GM18867 (cell line): ENCODE data around the gene HOXD10.

ENCODE experiments used
- ATAC-seq: cut with Tn5 transposase; IDR thresholded peaks from one replicate; pipeline ENCODE4 v1.9.1; 2021; ENCODE audit warnings: mild to moderate bottlenecking, moderate library complexity; ENCODE audit not compliant: unreplicated experiment

The HOXD10 gene

DNA sequence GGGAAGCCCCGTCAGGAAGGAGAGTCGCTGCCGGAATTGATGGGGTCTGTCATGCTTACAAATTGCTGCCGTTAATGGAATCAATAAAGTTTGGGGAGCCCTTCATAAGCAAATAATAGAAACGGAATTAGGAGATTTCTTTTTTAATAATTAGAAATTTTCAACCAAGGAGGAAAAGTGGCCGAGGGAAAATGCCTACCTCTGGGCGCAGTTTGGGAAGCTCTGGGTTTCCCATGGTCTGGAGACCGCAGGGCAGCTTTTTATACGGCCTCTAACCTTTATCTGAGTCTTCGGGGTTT lies 34.1 kb upstream of the HOXD10 start:
- ATAC-seq: no peak

DNA sequence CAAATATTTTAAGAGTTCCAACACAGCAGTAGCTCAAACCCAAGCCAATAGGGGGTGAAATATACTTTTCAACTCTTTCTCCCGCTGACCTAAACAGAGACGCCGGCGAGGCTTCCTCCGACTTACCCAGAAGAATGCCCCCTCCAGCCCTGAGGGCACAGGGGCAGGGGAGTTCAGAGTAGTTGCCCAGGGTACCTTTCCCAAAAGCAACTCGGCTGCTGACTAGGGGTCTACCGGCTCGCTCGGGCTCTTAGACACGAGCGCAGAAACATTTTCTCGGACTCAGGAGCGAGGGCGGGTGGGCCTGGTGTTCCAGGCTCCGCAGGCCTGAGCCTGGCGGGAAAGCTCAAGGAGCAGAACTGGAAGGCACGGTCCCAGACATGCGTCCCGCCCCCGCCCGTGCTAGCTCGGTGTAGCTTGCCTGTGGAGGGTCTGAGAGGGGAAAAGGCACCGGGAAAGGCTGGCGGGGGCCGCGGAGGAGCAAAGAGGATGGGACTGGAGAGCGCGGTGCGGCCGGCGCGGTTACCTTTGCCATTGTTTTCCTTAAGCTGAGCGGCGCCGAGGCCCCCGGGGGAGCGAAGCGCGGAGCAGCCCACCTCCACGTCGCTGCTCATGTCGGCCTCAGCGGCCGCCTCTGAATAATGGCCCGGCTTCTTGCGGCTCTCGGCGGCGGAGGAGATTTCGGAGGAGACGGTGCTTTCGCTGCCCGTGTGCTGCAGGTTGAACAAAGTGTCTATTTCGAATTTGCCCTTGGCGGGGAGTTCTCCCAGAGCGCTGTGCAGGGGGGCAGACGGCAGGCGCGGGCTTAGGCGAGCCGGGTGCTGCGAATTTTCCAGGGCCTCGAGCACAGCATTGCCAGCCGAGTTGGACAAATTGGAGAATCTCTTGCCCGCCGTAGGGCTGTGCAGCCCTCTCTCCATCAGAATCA lies 33.5 kb upstream of the HOXD10 start:
- ATAC-seq: no peak

DNA sequence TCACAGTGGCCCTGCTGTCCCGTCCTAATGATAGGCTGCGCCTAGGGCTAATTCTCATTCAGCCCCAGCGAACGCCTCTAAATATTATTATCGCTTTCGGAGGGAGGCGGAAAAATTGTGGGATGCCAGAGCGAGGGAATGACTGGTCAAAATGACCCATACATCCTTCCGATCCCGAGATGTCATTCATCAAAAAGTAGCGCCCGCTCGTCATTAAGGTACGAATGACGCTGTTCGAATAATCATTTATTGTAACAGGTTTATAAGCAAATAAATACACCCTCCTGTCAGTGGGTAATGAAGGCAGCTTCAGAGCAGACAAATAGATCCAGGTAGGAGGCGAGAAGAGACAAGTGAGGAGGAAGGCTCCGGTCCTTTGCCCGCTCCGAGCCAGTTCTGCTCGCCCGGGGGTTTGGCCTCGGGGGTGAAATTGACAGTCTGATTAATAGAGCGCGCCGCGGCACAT lies 32.7 kb upstream of the HOXD10 start, which contains the start of gene EVX2:
EVX2 (minus strand) TSS at position 167 of the 466 bp plus-strand sequence. CDS start 186 bp downstream, outside the sequence.
- no peak for ATAC-seq

DNA sequence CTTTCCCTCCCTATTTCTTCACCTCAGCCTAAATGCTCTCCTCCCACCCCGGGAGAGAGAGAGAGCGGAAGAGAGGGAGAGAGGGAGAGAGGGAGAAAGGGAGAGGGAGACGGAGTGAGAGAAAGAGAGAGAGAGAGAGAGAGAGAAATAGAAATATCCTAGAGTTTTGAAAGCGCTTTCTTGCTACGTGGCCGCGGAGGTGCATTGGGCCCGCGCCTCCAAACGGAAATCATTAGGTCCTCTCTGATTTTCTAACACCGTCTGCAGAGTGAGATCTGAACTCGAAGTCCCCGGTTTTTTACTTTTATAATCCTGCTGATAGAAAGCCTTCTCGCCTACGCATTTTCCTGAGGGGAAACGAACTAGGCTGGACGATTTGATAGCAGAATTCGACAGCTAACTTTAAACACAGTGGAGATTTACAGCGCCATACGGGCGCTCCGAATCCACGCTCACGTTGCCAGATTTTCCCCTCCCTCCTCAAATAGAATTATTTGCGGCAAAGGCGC lies 31.9 kb upstream of the HOXD10 start:
- no peak for ATAC-seq

DNA sequence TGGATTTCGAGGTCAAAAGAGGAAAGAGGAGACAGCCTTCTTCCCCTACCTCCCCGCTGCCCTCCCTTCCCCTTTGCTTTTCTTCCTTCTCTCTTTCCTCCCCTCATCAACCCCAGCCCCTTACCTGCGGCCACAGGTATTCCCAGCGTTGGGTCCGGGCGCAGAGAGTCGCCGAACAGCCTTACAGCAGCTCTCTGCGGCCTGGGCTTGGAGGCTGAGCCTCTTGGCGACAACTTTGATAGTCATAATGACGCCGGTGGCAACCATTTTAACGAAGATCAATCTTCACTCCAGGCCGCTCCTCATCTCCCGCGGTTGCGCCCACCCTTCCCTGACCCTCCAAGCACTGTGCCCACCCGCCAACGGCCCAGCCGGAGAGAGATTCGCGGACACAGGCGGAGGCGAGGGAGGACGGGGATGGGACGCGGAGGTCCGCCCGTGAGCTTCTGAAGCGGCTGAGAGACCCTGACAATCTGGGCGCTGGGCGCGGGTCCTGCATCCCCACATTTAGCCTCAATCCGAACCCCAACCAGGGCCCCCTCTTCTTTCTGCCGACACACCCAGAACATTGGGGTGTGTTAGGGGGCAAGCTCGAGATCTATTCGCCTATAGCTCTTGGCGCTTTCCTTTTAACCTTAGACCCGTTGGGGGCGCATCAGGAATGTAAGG lies 31.3 kb upstream of the HOXD10 start:
- ATAC-seq: no peak

DNA sequence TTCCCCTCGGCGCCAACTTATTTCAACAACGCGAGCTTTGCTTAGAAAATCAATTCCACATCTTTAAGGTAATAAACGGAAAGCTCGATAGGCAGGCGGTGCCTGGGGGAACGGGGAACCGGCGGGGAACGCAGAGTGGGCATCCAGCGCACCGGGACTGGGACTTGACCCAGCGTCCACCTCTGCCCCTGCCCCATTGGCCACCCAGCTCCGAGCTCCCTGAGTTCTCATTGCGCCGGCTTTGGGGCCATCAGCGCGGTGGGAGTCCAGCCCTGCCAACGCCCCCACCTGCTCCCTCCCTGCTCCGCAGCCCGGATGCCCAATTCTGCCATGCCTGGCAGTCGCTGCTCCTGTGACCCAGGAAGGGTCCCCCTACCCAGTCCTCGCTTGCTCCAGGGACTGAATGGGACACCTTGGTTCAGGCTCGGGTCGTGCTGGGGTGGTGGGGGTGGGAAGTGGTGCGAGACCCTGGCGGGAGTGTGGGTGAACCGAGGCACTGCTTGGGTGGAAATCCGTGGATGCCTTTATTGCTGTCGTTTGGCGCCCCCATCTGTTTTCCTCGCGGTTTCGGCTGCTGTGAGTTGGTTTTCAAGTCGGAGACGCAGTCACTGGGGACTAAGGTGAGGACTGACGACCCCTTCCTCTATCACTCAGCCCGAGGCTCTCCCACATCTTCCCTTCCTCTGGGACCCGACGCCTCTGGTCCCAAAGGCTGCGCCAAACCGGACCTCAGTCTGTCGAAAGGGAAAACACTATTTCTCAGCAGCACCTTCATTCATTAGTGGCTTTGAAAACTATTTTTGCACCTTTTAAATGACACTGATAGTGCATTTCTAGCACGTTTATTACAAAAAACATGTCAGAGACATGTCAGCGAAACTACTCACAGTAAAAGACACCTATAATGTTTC lies 30.5 kb upstream of the HOXD10 start:
- no peak for ATAC-seq

DNA sequence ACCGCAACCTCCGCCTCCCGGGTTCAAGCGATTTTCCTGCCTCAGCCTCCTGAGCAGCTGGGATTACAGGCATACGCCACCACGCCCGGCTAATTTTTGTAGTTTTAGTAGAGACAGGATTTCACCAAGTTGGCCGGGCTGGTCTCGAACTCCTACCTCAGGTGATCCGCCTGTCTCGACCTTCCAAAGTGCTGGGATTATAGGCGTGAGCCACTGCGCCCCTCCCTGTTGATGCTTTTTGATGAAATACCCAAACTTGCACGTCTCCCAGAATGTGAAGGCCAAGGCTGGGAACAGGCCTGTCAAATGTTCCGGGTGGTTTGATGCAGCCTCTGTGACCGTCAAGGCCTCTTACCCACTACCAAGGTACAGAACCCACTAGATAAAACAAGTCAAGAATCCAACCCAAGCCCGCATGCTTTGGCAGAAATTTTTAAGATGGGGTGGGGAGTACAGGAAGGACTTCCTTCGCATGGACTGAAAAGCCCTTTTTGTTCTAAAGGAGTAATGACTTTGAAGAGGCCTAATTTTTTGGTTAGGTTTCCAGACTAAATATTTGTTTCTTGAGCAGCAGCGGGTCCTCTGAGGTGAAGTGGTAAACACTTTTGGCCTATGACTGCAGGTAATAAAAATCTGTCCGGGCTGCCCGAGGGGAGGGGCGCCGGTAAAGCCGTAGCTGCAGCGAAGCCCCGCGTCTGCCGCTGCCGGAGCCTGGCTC lies 29.1 kb upstream of the HOXD10 start:
- no peak for ATAC-seq

DNA sequence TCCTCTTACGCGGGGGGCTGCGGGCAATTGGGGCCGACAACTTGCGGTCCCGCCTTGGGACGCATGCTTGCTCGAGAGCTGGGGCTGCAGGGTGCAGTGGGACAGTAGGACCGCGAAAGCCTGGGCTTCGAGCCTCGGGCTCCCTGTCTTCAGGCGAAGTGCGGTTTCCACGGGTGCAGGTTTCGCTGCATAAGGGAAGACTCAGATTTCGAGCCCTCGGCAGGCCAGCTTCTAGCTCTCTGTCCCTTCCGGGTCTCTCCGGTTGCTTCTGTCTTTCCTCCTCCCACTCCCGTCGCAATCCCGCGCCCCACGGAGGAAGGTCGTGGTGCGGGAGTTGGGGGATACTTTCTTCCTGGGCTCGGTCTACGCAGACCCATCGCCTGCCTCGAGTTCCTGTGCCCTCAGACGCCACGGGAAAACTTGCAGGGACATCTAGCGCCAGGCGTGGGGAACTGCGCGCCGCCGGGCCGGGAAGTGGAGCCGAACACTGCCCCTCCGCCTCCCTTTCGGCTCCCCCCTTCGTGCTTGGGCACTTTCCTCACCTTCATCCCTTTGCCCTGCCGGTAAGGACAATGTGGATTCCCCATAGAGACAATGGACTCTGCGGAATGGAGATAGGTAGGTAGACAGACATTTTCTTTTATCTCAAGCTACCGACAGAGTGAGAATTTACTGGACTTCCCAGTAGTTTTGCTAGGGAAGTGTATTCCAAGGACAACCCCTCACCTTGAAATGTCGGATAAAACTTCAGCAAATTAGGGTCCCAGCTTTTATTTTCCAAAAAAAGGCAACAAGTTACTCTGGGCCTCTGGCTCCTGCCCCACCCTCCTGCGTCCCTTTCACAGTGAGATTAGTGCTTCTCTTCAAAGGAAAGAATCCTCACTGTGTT lies 28.3 kb upstream of the HOXD10 start:
- ATAC-seq: no peak

DNA sequence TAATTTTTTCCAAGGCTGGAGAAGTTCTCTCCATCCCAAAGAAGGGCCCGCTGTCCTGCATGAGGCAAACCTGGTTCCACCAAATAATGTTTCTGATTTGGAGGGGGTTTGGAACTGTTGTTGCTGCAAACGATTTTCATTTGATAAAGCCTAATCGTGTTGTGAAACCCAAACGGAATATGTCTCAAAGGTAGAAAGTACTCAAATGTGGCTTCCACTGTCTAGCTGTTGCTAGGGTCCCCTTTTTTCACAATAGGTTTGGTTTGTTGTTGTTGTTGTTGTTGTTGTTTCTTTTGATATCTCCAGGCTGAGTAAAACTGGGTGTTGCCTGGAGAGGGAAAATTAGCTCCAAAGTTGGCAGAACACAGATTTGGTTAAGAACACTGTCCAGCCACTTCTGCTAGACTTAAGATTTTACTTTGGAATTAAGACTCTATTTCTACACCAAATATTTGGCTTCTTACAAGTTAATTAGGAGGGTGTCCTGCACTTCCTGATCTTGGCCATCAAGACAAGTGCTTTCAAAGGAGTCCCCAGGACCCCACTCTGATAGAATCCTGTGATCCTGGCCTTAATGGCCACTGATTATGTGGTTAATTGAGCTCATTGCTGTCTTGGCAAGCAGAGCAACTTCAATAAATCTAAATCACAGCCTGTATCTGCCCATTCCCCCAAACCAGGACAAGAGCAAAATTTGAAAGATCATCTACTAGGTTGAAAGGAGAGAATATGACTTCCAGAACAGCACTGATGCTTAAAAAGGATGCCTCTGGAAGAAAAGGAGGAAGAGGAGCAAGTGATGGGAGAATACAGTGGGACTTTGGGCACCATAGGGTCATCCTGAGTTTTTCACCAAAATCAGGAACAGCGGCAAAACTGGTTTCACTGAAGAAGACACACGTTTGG lies 27.4 kb upstream of the HOXD10 start:
- no peak for ATAC-seq

DNA sequence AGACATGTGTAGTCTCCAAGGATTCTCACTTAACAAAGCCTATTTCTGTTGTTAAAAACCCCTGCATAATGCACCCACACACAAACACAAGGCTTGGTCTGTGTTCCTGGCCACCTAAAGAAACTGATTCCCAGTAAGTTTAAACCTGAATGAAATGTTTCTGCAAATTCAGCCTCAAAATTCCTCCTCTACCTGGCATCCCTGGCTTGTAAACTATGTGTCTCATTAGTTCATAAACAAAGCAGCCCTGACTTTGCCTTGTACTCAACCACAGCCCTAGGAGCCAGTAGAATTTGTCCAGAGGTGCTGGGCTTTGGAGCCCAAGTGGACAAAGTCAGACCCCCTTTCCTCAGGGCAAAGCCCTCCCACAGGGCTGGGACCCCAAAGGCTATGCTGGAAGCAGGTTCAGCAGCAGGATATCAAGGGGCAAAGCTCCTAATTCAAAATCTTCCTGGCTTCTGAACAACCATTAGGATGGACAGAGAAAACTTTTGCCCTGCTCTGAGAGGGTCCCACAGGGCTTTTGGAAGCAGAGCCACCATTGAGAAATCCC lies 26.7 kb upstream of the HOXD10 start:
- ATAC-seq: no peak

DNA sequence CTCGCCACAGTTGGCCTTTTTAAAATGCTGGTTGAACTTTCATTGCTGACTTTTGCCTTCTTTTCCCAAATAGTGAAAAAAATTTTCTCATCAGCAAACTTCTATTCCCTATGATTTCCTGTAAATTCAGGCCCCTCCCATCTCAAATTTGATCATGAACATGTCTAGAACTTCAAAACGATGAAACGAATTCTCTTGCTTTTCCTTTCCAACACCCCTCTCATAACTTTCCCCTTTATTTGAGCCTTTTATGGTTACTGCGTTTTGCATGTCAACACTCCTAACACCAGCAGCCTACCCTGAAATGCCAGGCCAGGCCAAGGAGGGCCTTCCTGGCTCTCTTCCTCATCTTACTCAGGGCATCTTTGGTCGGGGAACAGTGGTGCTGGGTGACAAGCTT lies 25.7 kb upstream of the HOXD10 start:
- ATAC-seq: no peak

DNA sequence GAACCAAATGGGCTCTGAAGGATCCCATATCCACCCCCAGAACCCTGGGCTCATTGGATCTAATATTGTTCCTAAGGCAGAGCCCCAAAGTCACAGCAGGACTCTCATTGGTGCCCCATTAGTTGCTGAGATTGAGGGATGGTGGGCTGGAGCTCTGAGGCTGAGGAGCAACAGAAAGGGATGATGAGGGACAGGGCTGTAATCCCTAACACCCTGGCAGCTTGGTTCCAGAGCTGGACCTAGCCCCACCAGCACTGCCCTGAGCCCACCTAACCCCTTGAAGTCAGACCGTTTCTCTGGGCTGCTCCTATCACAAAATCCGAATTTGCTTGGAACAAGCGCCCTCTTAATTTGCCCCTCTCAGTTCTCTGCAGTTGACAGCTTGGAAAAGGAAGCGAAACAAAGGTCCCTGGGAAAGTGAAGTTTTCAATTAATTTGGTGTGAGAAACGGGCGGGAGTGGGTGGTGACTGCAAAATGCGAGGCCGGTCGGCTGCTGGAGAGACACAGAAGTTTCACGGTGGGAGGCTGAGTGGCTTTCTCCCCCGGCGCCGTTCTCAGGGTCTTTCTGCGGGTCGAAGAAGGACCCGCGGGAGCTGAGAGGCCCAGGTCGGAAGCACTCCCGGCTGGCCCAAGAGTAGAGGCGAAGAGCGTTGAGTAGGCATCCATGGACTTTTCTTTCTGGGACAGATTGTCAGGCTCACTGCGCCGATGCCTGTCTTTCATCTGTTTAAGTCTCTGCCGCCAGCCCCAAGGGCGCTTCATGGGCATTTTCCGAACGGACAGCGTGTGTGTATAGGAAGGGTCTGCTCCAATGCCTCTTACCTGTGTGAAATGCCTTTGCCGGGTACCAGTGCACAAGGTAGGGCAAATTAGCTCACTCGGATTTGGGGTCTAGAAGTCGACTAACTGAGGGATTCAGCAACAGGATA lies 25.0 kb upstream of the HOXD10 start:
- no peak for ATAC-seq

DNA sequence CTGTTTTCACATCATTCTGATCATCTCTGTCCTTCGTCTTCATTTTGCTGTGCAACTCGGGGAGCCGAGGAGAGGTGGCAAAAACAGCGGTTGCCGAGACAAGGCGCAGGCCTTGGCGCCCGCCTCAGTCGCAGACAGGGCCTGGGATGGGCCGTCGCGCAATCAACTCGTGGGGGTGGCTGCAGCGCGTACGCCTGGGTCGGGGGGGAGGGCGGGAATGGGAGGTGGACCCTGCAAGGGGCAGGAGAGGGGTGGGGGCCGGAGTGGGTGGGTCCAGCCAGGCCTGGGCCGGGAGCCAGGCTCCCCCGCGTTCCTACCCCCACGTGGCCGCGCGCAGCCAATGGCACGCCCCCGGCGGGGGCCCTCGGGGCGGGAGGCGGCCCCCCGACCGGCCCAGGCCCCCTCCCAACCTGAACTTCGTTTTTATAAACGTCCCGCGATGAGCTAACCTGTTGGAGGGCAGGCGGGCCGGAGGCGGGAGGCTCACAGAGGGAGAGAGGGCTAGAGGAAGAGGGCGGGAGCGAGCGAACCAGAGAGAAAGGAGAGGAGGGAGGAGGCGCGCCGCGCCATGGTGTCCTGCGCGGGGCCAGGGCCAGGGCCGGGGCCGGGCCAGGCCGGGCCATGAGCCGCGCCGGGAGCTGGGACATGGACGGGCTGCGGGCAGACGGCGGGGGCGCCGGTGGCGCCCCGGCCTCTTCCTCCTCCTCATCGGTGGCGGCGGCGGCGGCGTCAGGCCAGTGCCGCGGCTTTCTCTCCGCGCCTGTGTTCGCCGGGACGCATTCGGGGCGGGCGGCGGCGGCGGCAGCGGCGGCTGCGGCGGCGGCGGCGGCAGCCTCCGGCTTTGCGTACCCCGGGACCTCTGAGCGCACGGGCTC lies 24.1 kb upstream of the HOXD10 start, which contains the start of gene HOXD13:
HOXD13 (plus strand) TSS at position 452 of the 875 bp plus-strand sequence; CDS start at position 622, 170 bp downstream.
- ATAC-seq: no peak

DNA sequence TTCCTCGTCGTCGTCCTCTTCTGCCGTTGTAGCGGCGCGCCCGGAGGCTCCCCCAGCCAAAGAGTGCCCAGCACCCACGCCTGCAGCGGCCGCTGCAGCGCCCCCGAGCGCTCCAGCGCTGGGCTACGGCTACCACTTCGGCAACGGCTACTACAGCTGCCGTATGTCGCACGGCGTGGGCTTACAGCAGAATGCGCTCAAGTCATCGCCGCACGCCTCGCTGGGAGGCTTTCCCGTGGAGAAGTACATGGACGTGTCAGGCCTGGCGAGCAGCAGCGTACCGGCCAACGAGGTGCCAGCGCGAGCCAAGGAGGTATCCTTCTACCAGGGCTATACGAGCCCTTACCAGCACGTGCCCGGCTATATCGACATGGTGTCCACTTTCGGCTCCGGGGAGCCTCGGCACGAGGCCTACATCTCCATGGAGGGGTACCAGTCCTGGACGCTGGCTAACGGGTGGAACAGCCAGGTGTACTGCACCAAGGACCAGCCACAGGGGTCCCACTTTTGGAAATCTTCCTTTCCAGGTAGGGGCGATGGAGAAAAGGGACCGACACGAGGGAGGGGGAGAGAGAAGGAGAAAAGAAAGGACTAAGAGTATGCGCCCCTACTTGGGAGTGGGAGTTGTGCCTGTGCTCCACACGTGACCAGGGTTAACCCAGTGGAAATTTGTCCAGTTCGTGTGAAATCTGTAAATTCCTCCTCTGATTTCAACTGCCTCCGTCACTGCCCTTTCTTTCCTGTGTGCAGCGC lies 23.3 kb upstream of the HOXD10 start:
- no peak for ATAC-seq

DNA sequence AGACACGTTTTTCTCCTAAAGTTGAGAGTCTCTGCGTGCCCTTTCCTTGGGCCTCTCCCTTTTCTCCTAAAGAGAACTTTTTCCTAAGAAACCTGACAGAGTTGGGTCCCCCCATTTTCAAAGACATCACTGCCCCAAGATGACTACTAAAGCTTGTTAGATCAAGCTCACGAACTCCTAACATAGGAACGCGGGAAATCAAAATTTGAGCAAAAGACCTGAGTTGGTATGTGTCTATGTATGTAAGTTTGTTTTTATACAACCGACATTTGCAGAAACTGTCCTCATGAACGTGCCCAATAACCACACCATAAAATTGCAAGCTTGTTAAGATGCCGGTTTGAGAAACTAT lies 22.7 kb upstream of the HOXD10 start:
- ATAC-seq: no peak
